NCI-H2196 (cell line): Measurements from ENCODE around the gene TACC2.

Source experiments
- DNase-seq: peaks from one replicate; lab custom pipeline; 2025; ENCODE audit not compliant: unreplicated experiment; lab: John Stamatoyannopoulos, UW

Gene TACC2

GRCh38 chr10:122243550-122243949, 254.6 kb downstream of the TACC2 start:
- no peak for DNase-seq

- DNase-seq: no peak
These were observed 255.3 kb downstream of the TACC2 start for GRCh38 chr10:122244001-122244975.

- DNase-seq: no peak
These were observed 256.2 kb downstream of the TACC2 start for GRCh38 chr10:122245136-122245535.

GRCh38 chr10:122245897-122246296, 256.9 kb downstream of the TACC2 start:
- no peak for DNase-seq

- DNase-seq: no peak
These were observed 258.0 kb downstream of the TACC2 start for GRCh38 chr10:122246830-122247520.

GRCh38 chr10:122248356-122249302, 259.7 kb downstream of the TACC2 start:
- DNase-seq: no peak

GRCh38 chr10:122249303-122249850, 260.4 kb downstream of the TACC2 start:
- no peak for DNase-seq

GRCh38 chr10:122249991-122250750, 261.2 kb downstream of the TACC2 start:
- DNase-seq: no peak

- no peak for DNase-seq
These were observed 262.7 kb downstream of the TACC2 start for GRCh38 chr10:122251459-122252255.

- DNase-seq: no peak
These were observed 263.8 kb downstream of the TACC2 start for GRCh38 chr10:122252805-122253204.

GRCh38 chr10:122253605-122254004, 264.6 kb downstream of the TACC2 start:
- no peak for DNase-seq

GRCh38 chr10:122254831-122255230, 265.9 kb downstream of the TACC2 start:
- DNase-seq: no peak

- no peak for DNase-seq
These were observed 266.7 kb downstream of the TACC2 start for GRCh38 chr10:122255509-122256301.

GRCh38 chr10:122257041-122257440, 268.1 kb downstream of the TACC2 start:
- no peak for DNase-seq

GRCh38 chr10:122258136-122259074, 269.4 kb downstream of the TACC2 start:
- DNase-seq: no peak

- DNase-seq: no peak
These were observed 270.1 kb downstream of the TACC2 start for GRCh38 chr10:122259075-122259466.

GRCh38 chr10:122261584-122261983, 272.6 kb downstream of the TACC2 start:
- DNase-seq: no peak
